Activated naive CD8-positive, alpha-beta T cell treated with anti-CD3 and anti-CD28 coated beads, Interleukin-2, amount 50 U/mL, for 24 hours (primary cell): ENCODE measurements around the gene SHC2.
"Not testable (repeated sequence)": the region's sequence is repeated elsewhere in the genome, so short reads cannot be mapped to it uniquely, and the experiment has no call there.

Experiments
- ATAC-seq: fragments of 150-1000 bp; cut with Tn5 transposase; one replicate; pipeline ENCODE4 v1.10.0; 2021
- DNase-seq: peaks from one replicate; pipeline ENCODE4 v3.0.0; 2021
- H3K27ac Mint-ChIP-seq: one replicate; pipeline ENCODE4 v1.8.0; 2021; ENCODE audit warnings: mild to moderate bottlenecking, mixed read lengths
- H3K27me3 Mint-ChIP-seq: one replicate; pipeline ENCODE4 v1.8.0; 2021; ENCODE audit warnings: mixed read lengths
- H3K36me3 Mint-ChIP-seq: one replicate; pipeline ENCODE4 v1.8.0; 2021; ENCODE audit warnings: low read depth, mixed read lengths
- H3K4me1 Mint-ChIP-seq: one replicate; pipeline ENCODE4 v1.8.0; 2021; ENCODE audit warnings: mixed read lengths
- H3K4me3 Mint-ChIP-seq: one replicate; pipeline ENCODE4 v1.8.0; 2021; ENCODE audit warnings: mild to moderate bottlenecking, moderate library complexity, mixed read lengths
- H3K9me3 Mint-ChIP-seq: one replicate; pipeline ENCODE4 v1.8.0; 2021; ENCODE audit warnings: mixed read lengths

The SHC2 gene

GRCh38 chr19:435707-436412 is 25.0 kb downstream of the SHC2 start:
- no peaks in the 10 kb centered on the region for H3K4me1 Mint-ChIP-seq
- peaks cover 12% of the 10 kb centered on the region for H3K27me3 Mint-ChIP-seq

DNA sequence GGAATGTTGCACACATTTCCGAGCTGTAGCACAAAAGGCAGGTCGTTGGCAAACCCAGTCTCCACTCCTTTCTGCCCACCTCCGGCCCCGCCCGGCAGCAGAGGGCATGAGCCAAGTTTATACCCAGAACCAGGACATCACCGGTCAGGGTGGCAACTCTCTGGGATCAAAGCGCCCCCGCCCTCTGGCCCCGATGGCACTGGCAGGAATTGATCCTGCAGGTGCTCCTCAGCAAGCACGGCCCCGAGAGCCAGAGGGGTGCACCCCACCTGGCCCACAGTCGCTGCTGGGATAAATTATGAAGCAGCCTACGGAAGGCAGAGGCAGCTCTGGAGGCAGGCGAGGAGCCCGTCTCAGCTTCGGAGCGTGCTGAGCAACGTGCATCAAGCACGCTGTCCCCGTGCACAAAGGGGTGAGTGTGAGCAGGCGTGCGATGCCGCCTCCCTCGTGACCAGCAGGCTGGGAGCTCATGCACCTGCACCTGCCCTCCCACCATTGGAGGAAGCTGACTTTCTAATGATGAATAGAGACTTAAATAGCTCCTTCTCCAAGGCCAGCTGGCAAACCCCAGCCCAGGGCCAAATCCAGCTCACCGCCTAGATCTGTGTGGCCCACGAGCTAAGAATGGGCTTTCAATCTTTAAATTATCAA is 25.7 kb downstream of the SHC2 start:
- no peak overlapping the region for H3K27ac Mint-ChIP-seq
- H3K36me3 Mint-ChIP-seq, result no peaks in the 10 kb centered on the region
- peaks cover 12% of the 10 kb centered on the region for H3K27me3 Mint-ChIP-seq
- no peaks in the 10 kb centered on the region for H3K4me1 Mint-ChIP-seq
- no peak for DNase-seq
- ATAC-seq, result no peak
- H3K4me3 Mint-ChIP-seq, result no peak overlapping the region
- H3K9me3 Mint-ChIP-seq, result no peaks in the 10 kb centered on the region

More at GRCh38 chr19:435707-436412, 25.0 kb downstream of the SHC2 start:
- DNase-seq (no peak), ATAC-seq (no peak)
- H3K27ac Mint-ChIP-seq, result no peak overlapping the region
- H3K36me3 Mint-ChIP-seq, result no peaks in the 10 kb centered on the region
- no peaks in the 10 kb centered on the region for H3K9me3 Mint-ChIP-seq
- no peak overlapping the region for H3K4me3 Mint-ChIP-seq

- no peak for DNase-seq
- H3K4me1 Mint-ChIP-seq, result no peaks in the 10 kb centered on the region
- no peak overlapping the region for H3K27ac Mint-ChIP-seq
- peaks cover 9% of the 10 kb centered on the region for H3K27me3 Mint-ChIP-seq
- ATAC-seq, result no peak
- no peaks in the 10 kb centered on the region for H3K36me3 Mint-ChIP-seq
- no peaks in the 10 kb centered on the region for H3K9me3 Mint-ChIP-seq
- H3K4me3 Mint-ChIP-seq, result no peak overlapping the region
These were observed 26.5 kb downstream of the SHC2 start for GRCh38 chr19:434152-434960.

DNA sequence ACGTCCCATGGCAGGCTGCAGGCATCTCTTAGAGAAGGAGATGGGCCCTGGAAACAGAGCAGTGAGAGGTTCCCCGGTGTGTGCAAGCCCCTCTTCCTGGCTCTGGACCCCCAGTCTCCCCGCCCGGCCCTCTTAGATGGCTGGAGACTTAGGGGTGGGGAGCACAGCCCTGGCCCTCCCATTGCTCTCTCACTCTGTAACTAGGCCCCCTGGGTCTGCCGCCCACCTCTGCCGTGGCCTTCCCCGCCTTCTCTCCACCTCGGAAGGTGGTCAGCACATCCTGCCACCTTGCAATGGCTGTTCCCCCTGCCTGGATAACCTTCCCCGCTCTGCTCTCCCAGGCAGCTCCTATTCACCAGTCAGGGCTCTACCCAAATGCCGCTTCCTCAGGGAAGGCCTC is 30.1 kb downstream of the SHC2 start:
- no peaks in the 10 kb centered on the region for H3K4me1 Mint-ChIP-seq
- no peaks in the 10 kb centered on the region for H3K36me3 Mint-ChIP-seq
- H3K27ac Mint-ChIP-seq, result no peak overlapping the region
- ATAC-seq (no peak), DNase-seq (no peak)
- no peak overlapping the region for H3K4me3 Mint-ChIP-seq
- H3K9me3 Mint-ChIP-seq, result no peaks in the 10 kb centered on the region
- no peaks in the 10 kb centered on the region for H3K27me3 Mint-ChIP-seq

DNA sequence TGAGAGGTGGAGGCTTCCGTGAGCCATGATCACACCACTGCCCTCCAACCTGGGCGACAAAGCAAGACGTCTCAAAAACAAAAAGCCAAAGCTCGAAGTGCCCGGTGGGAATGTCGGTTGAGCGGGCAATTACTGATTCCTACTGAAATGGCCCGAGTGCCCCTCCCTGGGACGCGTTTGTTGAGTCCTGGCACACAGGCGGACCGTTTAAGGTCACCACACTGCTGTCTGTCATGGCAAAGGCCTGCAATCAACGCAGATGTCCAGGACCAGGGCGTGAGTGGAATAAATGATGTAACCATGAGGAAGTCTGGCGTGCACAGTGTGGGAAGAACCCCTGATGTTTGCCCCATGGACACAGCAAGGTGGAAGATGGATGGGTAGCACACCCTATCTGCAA is 32.7 kb downstream of the SHC2 start:
- Mint-ChIP-seq H3K4me3 (no peak overlapping the region), H3K27me3 (no peaks in the 10 kb centered on the region), H3K27ac (no peak overlapping the region), H3K36me3 (no peaks in the 10 kb centered on the region), H3K4me1 (no peaks in the 10 kb centered on the region), H3K9me3 (no peaks in the 10 kb centered on the region)
- no peak for DNase-seq
- ATAC-seq, result no peak

GRCh38 chr19:427675-428074 is 33.2 kb downstream of the SHC2 start:
- not testable (repeated sequence) for ATAC-seq, DNase-seq, H3K4me1 Mint-ChIP-seq, H3K27me3 Mint-ChIP-seq, H3K27ac Mint-ChIP-seq, H3K4me3 Mint-ChIP-seq, H3K9me3 Mint-ChIP-seq, H3K36me3 Mint-ChIP-seq

GRCh38 chr19:426725-427445 is 33.9 kb downstream of the SHC2 start:
- DNase-seq, result no peak
- H3K36me3 Mint-ChIP-seq, result no peaks in the 10 kb centered on the region

GRCh38 chr19:425056-425455 is 35.8 kb downstream of the SHC2 start:
- Mint-ChIP-seq H3K4me1 (no peaks in the 10 kb centered on the region), H3K4me3 (no peak overlapping the region), H3K9me3 (no peaks in the 10 kb centered on the region), H3K27ac (no peak overlapping the region), H3K36me3 (no peaks in the 10 kb centered on the region), H3K27me3 (no peaks in the 10 kb centered on the region)
- no peak for ATAC-seq
- DNase-seq, result no peak

More at GRCh38 chr19:426725-427445, 33.9 kb downstream of the SHC2 start:
- ATAC-seq, result no peak
- Mint-ChIP-seq H3K4me1 (no peaks in the 10 kb centered on the region), H3K27ac (no peak overlapping the region), H3K27me3 (no peaks in the 10 kb centered on the region), H3K9me3 (no peaks in the 10 kb centered on the region), H3K4me3 (no peak overlapping the region)

GRCh38 chr19:424546-424945 is 36.3 kb downstream of the SHC2 start:
- Mint-ChIP-seq H3K27me3 (no peaks in the 10 kb centered on the region), H3K27ac (no peak overlapping the region), H3K36me3 (no peaks in the 10 kb centered on the region), H3K9me3 (no peaks in the 10 kb centered on the region), H3K4me3 (no peak overlapping the region), H3K4me1 (no peaks in the 10 kb centered on the region)
- DNase-seq (no peak), ATAC-seq (no peak)

GRCh38 chr19:423691-424466 is 37.0 kb downstream of the SHC2 start:
- Mint-ChIP-seq H3K27ac (no peak overlapping the region), H3K4me3 (no peak overlapping the region), H3K9me3 (no peaks in the 10 kb centered on the region), H3K36me3 (no peaks in the 10 kb centered on the region), H3K27me3 (no peaks in the 10 kb centered on the region), H3K4me1 (no peaks in the 10 kb centered on the region)
- no peak for ATAC-seq
- no peak for DNase-seq

- H3K9me3 Mint-ChIP-seq, ATAC-seq, H3K4me3 Mint-ChIP-seq, DNase-seq, H3K4me1 Mint-ChIP-seq, H3K27ac Mint-ChIP-seq, H3K36me3 Mint-ChIP-seq, H3K27me3 Mint-ChIP-seq: not testable (repeated sequence)
These were observed 38.0 kb downstream of the SHC2 start for GRCh38 chr19:422917-423226.

DNA sequence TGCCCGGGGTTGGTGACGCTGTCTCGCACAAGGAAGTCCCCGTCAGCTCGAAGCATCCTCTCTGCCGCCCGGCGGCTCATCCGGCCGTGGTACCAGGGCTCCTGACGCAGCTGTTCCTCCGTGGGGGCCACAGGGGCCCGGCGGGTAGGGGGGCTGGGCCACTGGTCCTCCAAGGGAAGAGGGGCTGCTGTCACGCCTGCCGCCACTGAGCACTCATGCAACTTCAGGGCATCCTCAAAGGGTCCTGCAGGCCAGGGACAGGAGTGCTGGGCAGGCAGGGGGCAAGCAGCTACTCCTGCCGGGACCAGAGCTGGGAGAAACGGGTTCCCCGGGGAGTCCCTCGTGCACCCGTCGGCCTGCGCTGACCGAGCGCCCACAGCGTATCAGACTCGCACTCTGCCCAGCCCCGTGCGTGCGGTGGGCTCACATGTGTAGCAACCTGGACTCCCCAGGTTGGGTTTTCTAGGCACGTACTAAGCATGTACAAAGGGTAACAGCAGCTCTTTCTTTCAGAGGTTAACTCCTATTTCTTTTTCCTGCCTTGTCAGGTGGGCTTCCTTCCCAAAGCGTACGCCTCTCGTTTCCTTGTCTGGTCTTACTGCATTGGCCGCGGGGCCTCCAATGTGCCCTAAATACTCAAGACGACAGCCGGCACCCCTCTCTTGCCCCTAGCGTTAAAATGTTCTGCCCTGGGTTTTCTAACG is 38.5 kb downstream of the SHC2 start:
- Mint-ChIP-seq H3K4me3 (no peak overlapping the region), H3K4me1 (no peaks in the 10 kb centered on the region), H3K27me3 (no peaks in the 10 kb centered on the region), H3K36me3 (no peaks in the 10 kb centered on the region), H3K27ac (no peak overlapping the region), H3K9me3 (no peaks in the 10 kb centered on the region)
- no peak for ATAC-seq
- no peak for DNase-seq

DNA sequence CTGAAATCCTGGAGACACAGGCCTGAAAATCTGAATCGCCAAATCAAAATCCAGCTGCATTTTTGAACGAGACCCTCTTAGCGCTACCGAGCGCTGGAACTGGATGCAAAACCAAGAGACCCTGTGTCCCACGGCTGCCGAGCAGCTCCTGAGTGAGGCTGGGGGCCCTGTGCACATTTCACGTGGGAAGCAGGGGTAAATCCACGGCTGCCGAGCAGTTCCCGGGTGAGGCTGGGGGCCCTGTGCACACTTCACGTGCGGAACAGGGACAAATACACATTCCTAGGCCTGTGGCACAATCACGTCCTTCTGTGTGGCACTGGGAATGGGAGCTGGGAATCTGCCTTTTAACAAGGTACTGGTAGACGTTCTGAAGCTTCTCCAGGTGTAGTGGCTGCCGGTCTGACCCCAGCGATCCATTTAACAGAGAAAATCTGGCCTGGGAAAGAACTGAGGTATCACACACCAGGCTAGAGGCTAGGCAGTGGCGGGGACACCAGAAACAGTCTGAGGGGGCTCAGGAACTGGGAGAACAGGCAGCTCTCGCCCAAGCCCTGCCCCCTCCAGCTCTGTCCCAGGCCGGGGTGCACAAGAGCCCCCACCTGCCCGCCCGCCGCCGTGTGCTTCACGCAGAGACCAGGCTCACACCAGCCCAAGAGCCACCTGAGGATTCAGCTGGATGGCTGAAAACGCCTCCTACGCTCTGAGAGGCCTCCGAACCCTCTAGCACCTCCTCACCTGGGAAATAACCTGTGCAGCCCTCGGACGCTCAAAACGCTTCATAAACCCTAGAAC is 40.9 kb downstream of the SHC2 start:
- Mint-ChIP-seq H3K4me1 (no peaks in the 10 kb centered on the region), H3K4me3 (no peak overlapping the region), H3K36me3 (no peaks in the 10 kb centered on the region), H3K27ac (no peak overlapping the region), H3K27me3 (no peaks in the 10 kb centered on the region), H3K9me3 (no peaks in the 10 kb centered on the region)
- DNase-seq (no peak), ATAC-seq (no peak)
